Transverse colon (tissue), 4 donors: ENCODE results near the gene GRIN2A. TPM values are rescaled to one million over a fixed set of nuclear protein-coding genes. Genes with fewer than 3 reads are reported as not detected.

Source experiments
- DNase-seq: peaks from one replicate; pipeline ENCODE4 v3.0.0-alpha.2; 2019
- H3K27ac ChIP-seq, 4 donors: fragments of 200-600 bp; sonication (generic); 2 replicates each; pipeline ENCODE4 v1.5.1; 2016 to 2018; ENCODE audit warnings: inconsistent platforms in 4 of 4
- H3K27me3 ChIP-seq: fragments of 200-600 bp; sonication (generic); 2 replicates; pipeline ENCODE4 v1.5.1; 2017; ENCODE audit warnings: inconsistent platforms
- H3K36me3 ChIP-seq, 4 donors: fragments of 200-600 bp; sonication (generic); 2 replicates each; pipeline ENCODE4 v1.5.1; 2017 to 2019; ENCODE audit warnings: inconsistent platforms in 4 of 4
- H3K4me1 ChIP-seq, 4 donors: fragments of 200-600 bp; sonication (generic); 2 replicates each; pipeline ENCODE4 v1.5.1; 2017 to 2020; ENCODE audit warnings: inconsistent platforms in 4 of 4
- H3K4me3 ChIP-seq, 4 donors: fragments of 200-600 bp; sonication (generic); 1 replicate in 1 of 4; 2 replicates in 3 of 4; pipeline versions ENCODE4 v1.5.1 to v1.6.1; 2017 to 2019; ENCODE audit warnings: inconsistent platforms in 4 of 4
- H3K9me3 ChIP-seq, 2 donors: fragments of 200-600 bp; sonication (generic); 2 replicates each; pipeline ENCODE4 v1.5.1; 2017 to 2019; ENCODE audit warnings: inconsistent platforms in 2 of 2
- CTCF ChIP-seq, 5 experiments: fragments of 200-600 bp in 3 of 5; fragments of 450-650 bp in 2 of 5; sonication (generic) in 3 of 5; IDR thresholded peaks; 1 replicate in 2 of 5; 2 replicates in 3 of 5; pipeline ENCODE4 v1.5.1; 2016 to 2017; ENCODE audit warnings: antibody characterized with exemption in 5 of 5, inconsistent platforms in 3 of 5, mild to moderate bottlenecking in 2 of 5, moderate library complexity in 1 of 5
- EP300 ChIP-seq: sonication (generic); formaldehyde crosslinking; IDR thresholded peaks from one replicate; pipeline ENCODE4 v1.6.1; 2017; ENCODE audit warnings: antibody characterized with exemption, low read depth
- POLR2A ChIP-seq: fragments of 450-650 bp; IDR thresholded peaks from one replicate; pipeline ENCODE4 v1.6.1; 2016; ENCODE audit warnings: antibody characterized with exemption, mild to moderate bottlenecking, moderate library complexity
- POLR2AphosphoS5 ChIP-seq, 3 donors: sonication (generic); formaldehyde crosslinking; IDR thresholded peaks; one replicate each; pipeline ENCODE4 v1.6.1; 2016; ENCODE audit warnings: antibody characterized with exemption in 3 of 3
- WGBS, 2 donors: methylation state at CpG; one replicate each; pipeline ENCODE4 v1.1.5; 2018; ENCODE audit warnings: low coverage in 1 of 2; 5-methylcytosine and 5-hydroxymethylcytosine counted together
- in situ Hi-C, 4 donors: fragments of 200-750 bp; cut with MboI; loops; one replicate each; pipeline versions ENCODE4 v1.15.0 to v1.15.1; 2017; ENCODE audit warnings: low sequenced_read_pairs in 3 of 4, low pct_ligation_motif_present in 1 of 4, low pct_unique_long_range_greater_than_20kb in 1 of 4
- intact Hi-C: fragments of 100-400 bp; cut with DNase I; formaldehyde crosslinking; loops from one replicate; pipeline ENCODE4 v1.15.1; 2023; ENCODE audit warnings: low total_unique reads
- total RNA-seq, 4 donors: library from RNA; depleted of rRNA; stranded (reverse); fragments of >200 nt; gene quantifications; one replicate each; pipeline ENCODE4 v1.1.0, GENCODE V29; 2016

GRIN2A gene
- total RNA-seq, 4 donors from 2014 or later, result 0.14 to 0.37 (median 0.18) TPM

GRCh38 chr16:10200637-10201586 is 18.7 kb upstream of the GRIN2A start:
- TF ChIP-seq POLR2A (no peak), POLR2AphosphoS5 (IDR thresholded peaks at IDR 0.05) (no peak), EP300 (no peak), CTCF (IDR thresholded peaks at IDR 0.05) (no peak)
- Histone ChIP-seq H3K4me3 (no peak overlapping the region), H3K9me3 (no peaks in the 10 kb centered on the region), H3K27me3 (no peaks in the 10 kb centered on the region), H3K36me3 (no peaks in the 10 kb centered on the region), H3K4me1 (no peaks in the 10 kb centered on the region), H3K27ac (no peak overlapping the region)
- in situ Hi-C loops (no loop called here), intact Hi-C loops (no loop called here)
- no peak for DNase-seq
- 56% methylated on average over 5 to 9 of the region's 9 CpGs for WGBS, 2 donors

GRCh38 chr16:10196999-10197398 is 14.8 kb upstream of the GRIN2A start:
- 80 to 83% methylated on average over 2 of the region's 2 CpGs for WGBS, 2 donors
- intact Hi-C loops (no loop called here), in situ Hi-C loops (loop anchor here in 2 of 4 donors (25.0 kb wide), 2 partner anchors 560 to 935 kb away; no protein-coding TSS in a partner anchor)
- Histone ChIP-seq H3K36me3 (no peaks in the 10 kb centered on the region), H3K4me1 (no peaks in the 10 kb centered on the region), H3K27ac (no peak overlapping the region), H3K27me3 (no peaks in the 10 kb centered on the region), H3K9me3 (no peaks in the 10 kb centered on the region), H3K4me3 (no peak overlapping the region)
- TF ChIP-seq CTCF (IDR thresholded peaks at IDR 0.05) (no peak), EP300 (no peak), POLR2AphosphoS5 (IDR thresholded peaks at IDR 0.05) (no peak), POLR2A (no peak)
- no peak for DNase-seq

- DNase-seq, result no peak
- H3K27me3 ChIP-seq, result no peaks in the 10 kb centered on the region
- H3K4me3 ChIP-seq, result no peak overlapping the region
- no peaks in the 10 kb centered on the region for H3K9me3 ChIP-seq
- H3K4me1 ChIP-seq, result no peaks in the 10 kb centered on the region
- in situ Hi-C loops (loop anchor here in 2 of 4 donors (25.0 kb wide), 2 partner anchors 554 to 929 kb away; no protein-coding TSS in a partner anchor), intact Hi-C loops (no loop called here)
- H3K36me3 ChIP-seq, result no peaks in the 10 kb centered on the region
- no peak overlapping the region for H3K27ac ChIP-seq
- no peak for TF ChIP-seq EP300
- no peak for TF ChIP-seq POLR2A
- TF ChIP-seq CTCF (IDR thresholded peaks at IDR 0.05), result no peak
- no peak for TF ChIP-seq POLR2AphosphoS5 (IDR thresholded peaks at IDR 0.05)
- 38 to 73% methylated on average over 1 to 2 of the region's 2 CpGs for WGBS, 2 donors
These were observed 8.9 kb upstream of the GRIN2A start for GRCh38 chr16:10191096-10191495.

GRCh38 chr16:10189861-10190390 is 7.7 kb upstream of the GRIN2A start:
- peaks cover 10% of the 10 kb centered on the region for H3K27me3 ChIP-seq
- no peaks in the 10 kb centered on the region for H3K36me3 ChIP-seq
- no peaks in the 10 kb centered on the region for H3K4me1 ChIP-seq
- H3K9me3 ChIP-seq, result no peaks in the 10 kb centered on the region
- intact Hi-C loops, result loop anchor here (10.0 kb wide), 1 partner anchor 525 kb away; no protein-coding TSS in a partner anchor
- 73 to 88% methylated on average over 1 to 8 of the region's 9 CpGs for WGBS, 2 donors
- H3K4me3 ChIP-seq, result no peak overlapping the region
- no peak for DNase-seq
- TF ChIP-seq POLR2A (no peak), POLR2AphosphoS5 (IDR thresholded peaks at IDR 0.05) (no peak), CTCF (IDR thresholded peaks at IDR 0.05) (no peak)
- in situ Hi-C loops, result loop anchor here in 3 of 4 donors (10.0 to 25.0 kb wide), 4 partner anchors 553 to 1045 kb away; no protein-coding TSS in a partner anchor
- H3K27ac ChIP-seq, result no peak overlapping the region
